Colonic mucosa (tissue), 4 donors: Measurements from ENCODE around the gene ZNF556. TPM values are rescaled to one million over a fixed set of nuclear protein-coding genes. Genes with fewer than 3 reads are reported as not detected.

Experiments
- DNase-seq: peaks from one replicate; pipeline ENCODE4 v3.0.0-alpha.2; 2020
- H3K27ac ChIP-seq: fragments of 200-600 bp; one replicate; pipeline ENCODE4 v1.8.0; 2021
- H3K27me3 ChIP-seq: fragments of 200-600 bp; one replicate; pipeline ENCODE4 v1.8.0; 2021
- H3K36me3 ChIP-seq: fragments of 200-600 bp; one replicate; pipeline ENCODE4 v1.8.0; 2021
- H3K4me1 ChIP-seq: fragments of 200-600 bp; one replicate; pipeline ENCODE4 v1.8.0; 2021; ENCODE audit warnings: mild to moderate bottlenecking
- H3K4me3 ChIP-seq: fragments of 200-600 bp; one replicate; pipeline ENCODE4 v1.8.0; 2021
- H3K9ac ChIP-seq, 2 donors: one replicate each; pipeline ENCODE4 v1.7.0; 2013; ENCODE audit warnings: control low read depth in 2 of 2, low read depth in 2 of 2, low read length in 2 of 2
- H3K9me3 ChIP-seq: fragments of 200-600 bp; one replicate; pipeline ENCODE4 v1.8.0; 2021
- intact Hi-C: fragments of 100-400 bp; cut with DNase I; formaldehyde crosslinking; loops from one replicate; pipeline ENCODE4 v1.14.1; 2022
- total RNA-seq, 2 donors: library from RNA; stranded (reverse); fragmentation: NEBNext Ultra II Directional in 1 of 2; extraction: Animal tissue kit (Norgen Biotek cat#: 25700) in 1 of 2; gene quantifications; one replicate each; pipeline ENCODE4 v1.2.1, GENCODE V29; 2021
- TF ChIP-seq, protein P1 (sequence below): fragments of 200-600 bp; IDR thresholded peaks from one replicate; pipeline ENCODE4 v1.8.0; 2022; ENCODE audit warnings: antibody characterized with exemption, mild to moderate bottlenecking
- donor health status: healthy.
- donor health status: DM: no; HTN: no; CAD: no.
- donor health status: DM: no; HTN: no; CAD: no.

Gene ZNF556
- total RNA-seq, 2 donors from 2014 or later, result 0.22 TPM; not detected in 1

DNA sequence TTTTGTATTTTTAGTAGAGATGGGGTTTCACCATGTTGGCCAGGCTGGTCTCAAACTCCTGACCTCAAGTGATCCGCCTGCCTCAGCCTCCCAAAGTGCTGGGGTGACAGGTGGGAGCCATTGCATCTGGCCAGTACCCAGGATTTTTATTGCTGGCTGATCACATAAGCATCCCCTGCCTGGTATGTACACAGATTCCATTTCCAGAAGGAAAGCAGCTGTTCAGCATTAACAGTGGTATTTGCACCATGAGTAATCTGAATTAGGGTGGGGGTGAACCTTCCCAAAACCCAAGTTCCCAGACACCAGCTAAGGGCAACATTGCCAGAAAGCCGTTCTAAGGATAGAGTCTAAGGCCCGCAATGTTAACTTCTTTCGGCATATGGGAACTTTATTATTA is 18.5 kb upstream of the ZNF556 start:
- Histone ChIP-seq H3K27ac (no peak overlapping the region), H3K36me3 (peaks cover 21% of the 10 kb centered on the region), H3K9me3 (no peaks in the 10 kb centered on the region), H3K4me1 (no peaks in the 10 kb centered on the region), H3K27me3 (no peaks in the 10 kb centered on the region), H3K9ac (no peak overlapping the region), H3K4me3 (no peak overlapping the region)
- intact Hi-C loops, result no loop called here
- TF ChIP-seq, protein P1, sequence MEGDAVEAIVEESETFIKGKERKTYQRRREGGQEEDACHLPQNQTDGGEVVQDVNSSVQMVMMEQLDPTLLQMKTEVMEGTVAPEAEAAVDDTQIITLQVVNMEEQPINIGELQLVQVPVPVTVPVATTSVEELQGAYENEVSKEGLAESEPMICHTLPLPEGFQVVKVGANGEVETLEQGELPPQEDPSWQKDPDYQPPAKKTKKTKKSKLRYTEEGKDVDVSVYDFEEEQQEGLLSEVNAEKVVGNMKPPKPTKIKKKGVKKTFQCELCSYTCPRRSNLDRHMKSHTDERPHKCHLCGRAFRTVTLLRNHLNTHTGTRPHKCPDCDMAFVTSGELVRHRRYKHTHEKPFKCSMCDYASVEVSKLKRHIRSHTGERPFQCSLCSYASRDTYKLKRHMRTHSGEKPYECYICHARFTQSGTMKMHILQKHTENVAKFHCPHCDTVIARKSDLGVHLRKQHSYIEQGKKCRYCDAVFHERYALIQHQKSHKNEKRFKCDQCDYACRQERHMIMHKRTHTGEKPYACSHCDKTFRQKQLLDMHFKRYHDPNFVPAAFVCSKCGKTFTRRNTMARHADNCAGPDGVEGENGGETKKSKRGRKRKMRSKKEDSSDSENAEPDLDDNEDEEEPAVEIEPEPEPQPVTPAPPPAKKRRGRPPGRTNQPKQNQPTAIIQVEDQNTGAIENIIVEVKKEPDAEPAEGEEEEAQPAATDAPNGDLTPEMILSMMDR, result no peak
- no peak for DNase-seq

DNA sequence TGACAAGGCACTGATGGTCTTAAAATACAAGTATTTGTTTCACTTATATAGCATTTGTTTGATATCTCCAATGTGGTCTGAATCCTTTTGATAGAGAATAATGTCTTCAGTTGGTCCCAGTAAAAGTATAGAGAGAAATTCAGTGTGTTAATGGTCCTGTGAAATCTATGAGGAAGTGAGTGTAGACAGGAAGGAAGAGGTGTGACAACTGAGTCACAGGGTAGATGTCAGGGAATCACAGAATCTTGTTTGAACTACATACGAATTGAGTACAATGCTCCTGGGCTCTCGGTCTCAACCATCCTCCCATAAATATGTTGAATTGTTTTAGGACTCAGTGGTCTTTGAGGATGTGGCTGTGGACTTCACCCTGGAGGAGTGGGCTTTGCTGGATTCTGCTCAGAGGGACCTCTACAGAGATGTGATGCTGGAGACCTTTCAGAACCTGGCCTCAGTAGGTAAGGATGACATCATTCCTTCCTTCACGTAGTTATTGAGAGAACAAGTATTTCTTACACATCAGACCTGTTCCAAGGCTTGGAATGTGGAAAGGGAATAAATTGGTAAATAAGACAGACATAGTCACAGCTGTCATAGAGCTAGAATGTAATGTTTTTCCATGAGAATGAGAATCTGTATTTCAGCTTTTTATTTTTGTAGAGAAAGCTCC is 16.7 kb upstream of the ZNF556 start:
- H3K4me3 ChIP-seq, result no peak overlapping the region
- intact Hi-C loops, result no loop called here
- peaks cover 23% of the 10 kb centered on the region for H3K36me3 ChIP-seq
- H3K9ac ChIP-seq, result no peak overlapping the region
- no peaks in the 10 kb centered on the region for H3K27me3 ChIP-seq
- H3K9me3 ChIP-seq, result no peaks in the 10 kb centered on the region
- H3K27ac ChIP-seq, result no peak overlapping the region
- no peak for DNase-seq
- TF ChIP-seq, protein P1, result no peak
- H3K4me1 ChIP-seq, result no peaks in the 10 kb centered on the region

DNA sequence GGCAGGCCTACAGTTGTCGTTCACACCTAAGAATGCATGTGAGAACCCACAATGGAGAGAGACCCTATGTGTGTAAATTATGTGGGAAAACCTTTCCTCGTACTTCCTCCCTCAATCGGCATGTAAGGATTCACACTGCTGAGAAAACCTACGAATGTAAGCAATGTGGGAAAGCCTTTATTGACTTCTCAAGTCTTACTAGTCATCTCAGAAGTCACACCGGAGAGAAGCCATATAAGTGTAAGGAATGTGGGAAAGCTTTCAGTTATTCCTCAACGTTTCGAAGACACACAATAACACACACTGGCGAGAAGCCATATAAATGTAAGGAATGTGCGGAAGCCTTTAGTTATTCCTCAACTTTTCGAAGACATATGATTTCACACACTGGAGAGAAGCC is 14.5 kb upstream of the ZNF556 start:
- intact Hi-C loops, result no loop called here
- H3K4me3 ChIP-seq, result no peak overlapping the region
- H3K9ac ChIP-seq, result no peak overlapping the region
- TF ChIP-seq, protein P1, result no peak
- peaks cover 23% of the 10 kb centered on the region for H3K36me3 ChIP-seq
- no peaks in the 10 kb centered on the region for H3K9me3 ChIP-seq
- no peaks in the 10 kb centered on the region for H3K4me1 ChIP-seq
- no peak for DNase-seq
- H3K27ac ChIP-seq, result no peak overlapping the region
- H3K27me3 ChIP-seq, result no peaks in the 10 kb centered on the region

DNA sequence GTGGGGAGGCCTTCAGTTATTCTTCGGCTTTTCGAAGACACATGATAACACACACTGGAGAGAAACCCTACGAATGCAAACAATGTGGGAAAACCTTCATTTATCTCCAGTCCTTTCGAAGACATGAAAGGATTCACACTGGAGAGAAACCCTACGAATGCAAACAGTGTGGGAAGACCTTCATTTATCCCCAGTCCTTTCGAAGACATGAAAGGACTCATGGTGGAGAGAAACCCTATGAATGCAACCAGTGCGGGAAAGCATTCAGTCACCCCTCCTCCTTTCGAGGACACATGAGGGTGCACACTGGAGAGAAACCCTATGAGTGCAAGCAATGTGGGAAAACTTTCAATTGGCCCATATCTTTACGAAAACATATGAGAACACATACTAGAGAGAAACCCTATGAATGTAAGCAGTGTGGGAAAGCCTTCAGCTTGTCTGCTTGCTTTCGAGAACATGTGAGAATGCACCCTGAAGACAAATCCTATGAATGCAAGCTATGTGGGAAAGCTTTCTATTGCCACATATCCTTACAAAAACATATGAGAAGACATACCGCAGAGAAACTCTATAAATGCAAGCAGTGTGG is 14.0 kb upstream of the ZNF556 start:
- no peak overlapping the region for H3K4me3 ChIP-seq
- no peak overlapping the region for H3K9ac ChIP-seq
- H3K4me1 ChIP-seq, result no peaks in the 10 kb centered on the region
- H3K9me3 ChIP-seq, result no peaks in the 10 kb centered on the region
- DNase-seq, result no peak
- no peaks in the 10 kb centered on the region for H3K27me3 ChIP-seq
- intact Hi-C loops, result no loop called here
- TF ChIP-seq, protein P1, result no peak
- peaks cover 23% of the 10 kb centered on the region for H3K36me3 ChIP-seq
- no peak overlapping the region for H3K27ac ChIP-seq

DNA sequence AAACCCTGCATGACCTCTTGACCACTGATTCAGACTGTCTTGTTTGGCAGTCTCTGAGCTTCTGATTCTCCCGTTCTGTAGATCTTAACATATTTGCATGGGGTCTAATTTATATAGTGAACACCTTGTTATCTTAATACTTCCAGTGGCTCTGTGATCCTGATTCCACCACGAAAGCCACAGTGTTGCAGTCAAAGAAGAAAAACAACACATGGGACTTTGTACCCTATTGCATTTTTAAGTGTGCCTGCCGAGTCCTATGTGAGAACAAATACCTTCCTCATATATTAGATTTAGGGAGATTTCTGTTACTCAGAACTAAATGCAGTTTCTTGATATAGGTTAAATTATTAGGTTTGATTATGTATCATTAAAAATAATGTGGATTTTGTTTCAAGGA is 12.3 kb upstream of the ZNF556 start:
- Histone ChIP-seq H3K36me3 (peaks cover 23% of the 10 kb centered on the region), H3K27ac (no peak overlapping the region), H3K9me3 (no peaks in the 10 kb centered on the region), H3K27me3 (no peaks in the 10 kb centered on the region), H3K9ac (no peak overlapping the region), H3K4me3 (no peak overlapping the region), H3K4me1 (no peaks in the 10 kb centered on the region)
- DNase-seq, result no peak
- TF ChIP-seq, protein P1, result no peak
- intact Hi-C loops, result no loop called here
